DMS53 treated with DMSO at 0.1 percent for 48 hours (cell line): Measurements from ENCODE around the gene RMDN3.

Experiments used
- DNase-seq: peaks from one replicate; lab custom pipeline; 2025; ENCODE audit not compliant: unreplicated experiment; lab: John Stamatoyannopoulos, UW

The RMDN3 gene

GRCh38 chr15:40750885-40751284 lies 4.2 kb downstream of the RMDN3 start:
- DNase-seq: no peak

- DNase-seq: no peak
Observed at GRCh38 chr15:40749151-40749630, 5.9 kb downstream of the RMDN3 start.

- no peak for DNase-seq
Observed at GRCh38 chr15:40747685-40748631, 7.1 kb downstream of the RMDN3 start.

- DNase-seq: no peak
Observed at GRCh38 chr15:40746916-40747418, 8.1 kb downstream of the RMDN3 start.

GRCh38 chr15:40744815-40745152 lies 10.3 kb downstream of the RMDN3 start:
- no peak for DNase-seq

- no peak for DNase-seq
Observed at GRCh38 chr15:40743921-40744814, 10.9 kb downstream of the RMDN3 start.

GRCh38 chr15:40743485-40743901 lies 11.6 kb downstream of the RMDN3 start:
- no peak for DNase-seq

GRCh38 chr15:40739854-40740253 lies 15.2 kb downstream of the RMDN3 start:
- no peak for DNase-seq

GRCh38 chr15:40739047-40739446 lies 16.0 kb downstream of the RMDN3 start:
- no peak for DNase-seq

- peak; percentile 50 for DNase-seq
Observed at GRCh38 chr15:40737048-40737447, 18.0 kb downstream of the RMDN3 start.

- DNase-seq: no peak
Observed at GRCh38 chr15:40736575-40736974, 18.5 kb downstream of the RMDN3 start.

- no peak for DNase-seq
Observed at GRCh38 chr15:40731034-40731433, 24.0 kb downstream of the RMDN3 start.

GRCh38 chr15:40723919-40724318 lies 31.1 kb downstream of the RMDN3 start:
- no peak for DNase-seq

GRCh38 chr15:40722934-40723333 lies 32.1 kb downstream of the RMDN3 start:
- DNase-seq: no peak

GRCh38 chr15:40722354-40722753 lies 32.7 kb downstream of the RMDN3 start:
- DNase-seq: no peak

- DNase-seq: no peak
Observed at GRCh38 chr15:40721701-40722100, 33.4 kb downstream of the RMDN3 start.

- DNase-seq: no peak
Observed at GRCh38 chr15:40716165-40716564, 38.9 kb downstream of the RMDN3 start.

- peak; percentile 19 for DNase-seq
Observed at GRCh38 chr15:40714144-40714543, 40.9 kb downstream of the RMDN3 start.

- DNase-seq: no peak
Observed at GRCh38 chr15:40706121-40706520, 48.9 kb downstream of the RMDN3 start.

- DNase-seq: no peak
Observed at GRCh38 chr15:40702077-40702476, 53.0 kb downstream of the RMDN3 start.

GRCh38 chr15:40697916-40698315 lies 57.1 kb downstream of the RMDN3 start:
- DNase-seq: no peak

GRCh38 chr15:40696228-40696627 lies 58.8 kb downstream of the RMDN3 start:
- no peak for DNase-seq
